ENCODE data around the gene IL15RA.
"Not testable (repeated sequence)": the region's sequence is repeated elsewhere in the genome, so short reads cannot be mapped to it uniquely, and the experiment has no call there.

Gene IL15RA

GRCh38 chr10:5952731-5953385, 24.5 kb downstream of the IL15RA start:
- no peak overlapping the region for H3K4me3 Mint-ChIP-seq
- no peaks in the 10 kb centered on the region for H3K9me3 Mint-ChIP-seq
- H3K27ac Mint-ChIP-seq, result no peak overlapping the region
- no peaks in the 10 kb centered on the region for H3K27me3 Mint-ChIP-seq
- ATAC-seq, result no peak
- peaks cover 6% of the 10 kb centered on the region for H3K4me1 Mint-ChIP-seq
- no peak for DNase-seq

DNA sequence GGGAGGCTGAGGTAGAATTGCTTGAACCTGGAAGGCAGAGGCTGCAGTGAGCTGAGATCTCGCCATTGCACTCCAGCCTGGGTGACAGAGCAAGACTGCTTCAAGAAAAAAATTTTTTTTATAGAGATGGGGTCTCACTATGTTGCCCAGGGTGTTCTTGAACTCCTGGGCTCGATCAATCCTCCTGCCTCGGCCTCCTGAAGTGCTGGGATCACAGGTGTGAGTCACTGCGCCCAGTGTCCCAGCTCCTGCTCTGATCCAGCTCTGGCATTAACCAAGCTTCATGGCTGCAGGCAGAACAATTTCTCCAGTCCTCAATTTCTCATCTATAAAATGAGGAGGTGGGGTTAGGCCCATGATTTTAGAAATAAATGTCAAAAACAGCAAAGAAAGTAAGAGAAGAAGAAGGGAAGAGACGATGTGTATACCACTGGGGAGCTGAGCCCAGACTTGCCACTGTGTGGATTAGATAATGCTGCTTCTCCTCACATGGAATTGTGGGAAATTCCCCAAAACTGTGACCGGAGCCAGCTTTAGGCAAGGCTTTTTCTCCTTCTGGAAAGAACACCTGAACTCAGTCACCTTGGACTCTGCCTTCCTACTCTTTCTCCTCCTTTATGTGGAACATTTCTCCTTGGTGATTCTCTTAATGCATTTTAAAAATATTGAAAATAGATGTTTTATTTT, 25.5 kb downstream of the IL15RA start:
- Mint-ChIP-seq H3K27ac (no peak overlapping the region), H3K4me3 (no peak overlapping the region), H3K27me3 (no peaks in the 10 kb centered on the region), H3K4me1 (peaks cover 6% of the 10 kb centered on the region), H3K9me3 (no peaks in the 10 kb centered on the region)
- ATAC-seq (no peak), DNase-seq (no peak)

- Mint-ChIP-seq H3K4me3 (no peak overlapping the region), H3K27me3 (no peaks in the 10 kb centered on the region), H3K27ac (no peak overlapping the region), H3K9me3 (no peaks in the 10 kb centered on the region), H3K4me1 (peaks cover 6% of the 10 kb centered on the region)
- DNase-seq (no peak), ATAC-seq (no peak)
Observed at GRCh38 chr10:5951167-5951711, 26.1 kb downstream of the IL15RA start.

DNA sequence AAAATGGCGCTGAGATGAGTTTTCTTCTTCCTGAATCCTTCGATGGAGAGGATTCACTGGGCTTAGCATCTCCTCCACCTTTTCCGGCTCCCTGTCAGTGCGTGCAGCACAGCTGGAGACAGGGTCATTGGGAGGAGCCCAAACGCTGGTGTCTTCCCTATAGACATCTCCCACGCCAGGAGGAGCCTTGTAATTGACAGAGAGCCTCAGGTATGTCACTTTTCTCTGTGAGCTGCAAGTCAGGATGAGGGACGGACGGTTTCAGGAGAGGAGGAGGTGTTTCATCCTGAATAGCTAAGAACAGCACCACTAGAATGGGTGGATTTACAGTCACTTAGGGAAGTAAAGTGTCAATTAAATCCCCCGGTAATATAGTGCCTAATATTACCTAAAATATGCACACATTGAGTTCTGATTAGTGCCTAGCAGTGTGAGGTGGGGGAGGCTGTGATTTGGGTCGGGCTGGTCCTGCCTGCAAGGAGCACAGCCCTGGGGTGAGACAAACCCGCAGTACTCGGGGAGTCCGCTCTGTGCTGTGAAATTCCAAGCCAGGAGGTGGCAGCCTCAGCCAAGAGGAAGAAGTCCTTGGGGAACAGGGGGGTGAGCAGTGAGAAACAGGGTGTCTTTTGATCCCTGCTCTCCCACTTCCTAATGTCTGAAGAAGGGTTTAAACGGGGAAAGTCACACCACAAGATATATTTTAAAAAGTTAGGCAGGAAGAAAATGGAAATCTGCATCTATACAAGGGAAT, 28.2 kb downstream of the IL15RA start:
- peak overlapping the region; percentile 3 to 5 for H3K27ac Mint-ChIP-seq
- peak; percentile 79 for ATAC-seq

DNA sequence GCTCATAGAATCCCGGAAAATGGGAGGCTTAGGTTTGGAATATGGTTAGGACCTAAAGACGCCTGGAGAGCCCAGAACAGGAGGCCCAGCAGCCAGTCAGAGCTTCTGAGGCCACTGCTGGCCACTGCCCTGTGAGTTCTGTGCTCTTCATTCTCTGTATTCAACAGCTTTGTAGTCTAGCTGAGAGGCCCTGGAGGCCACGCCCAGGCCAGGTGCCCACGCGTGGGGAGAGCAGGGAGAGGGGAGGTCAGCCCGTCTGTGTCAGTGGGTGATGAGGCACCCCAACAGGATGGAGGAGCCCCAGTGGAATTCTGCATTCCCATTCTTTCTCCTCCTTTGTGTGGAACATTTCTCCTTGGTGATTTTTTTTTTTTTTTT, 29.1 kb downstream of the IL15RA start:
- Mint-ChIP-seq H3K9me3 (no peaks in the 10 kb centered on the region), H3K4me1 (peaks cover 13% of the 10 kb centered on the region), H3K27me3 (no peaks in the 10 kb centered on the region), H3K27ac (no peak overlapping the region), H3K4me3 (no peak overlapping the region)
- ATAC-seq (no peak), DNase-seq (no peak)

More for the DNA sequence above, 28.2 kb downstream of the IL15RA start:
- Mint-ChIP-seq H3K9me3 (no peaks in the 10 kb centered on the region), H3K4me3 (no peak overlapping the region), H3K27me3 (no peaks in the 10 kb centered on the region), H3K4me1 (peaks cover 13% of the 10 kb centered on the region)
- DNase-seq, result peak in 1 of 2 donors; percentile 38

DNA sequence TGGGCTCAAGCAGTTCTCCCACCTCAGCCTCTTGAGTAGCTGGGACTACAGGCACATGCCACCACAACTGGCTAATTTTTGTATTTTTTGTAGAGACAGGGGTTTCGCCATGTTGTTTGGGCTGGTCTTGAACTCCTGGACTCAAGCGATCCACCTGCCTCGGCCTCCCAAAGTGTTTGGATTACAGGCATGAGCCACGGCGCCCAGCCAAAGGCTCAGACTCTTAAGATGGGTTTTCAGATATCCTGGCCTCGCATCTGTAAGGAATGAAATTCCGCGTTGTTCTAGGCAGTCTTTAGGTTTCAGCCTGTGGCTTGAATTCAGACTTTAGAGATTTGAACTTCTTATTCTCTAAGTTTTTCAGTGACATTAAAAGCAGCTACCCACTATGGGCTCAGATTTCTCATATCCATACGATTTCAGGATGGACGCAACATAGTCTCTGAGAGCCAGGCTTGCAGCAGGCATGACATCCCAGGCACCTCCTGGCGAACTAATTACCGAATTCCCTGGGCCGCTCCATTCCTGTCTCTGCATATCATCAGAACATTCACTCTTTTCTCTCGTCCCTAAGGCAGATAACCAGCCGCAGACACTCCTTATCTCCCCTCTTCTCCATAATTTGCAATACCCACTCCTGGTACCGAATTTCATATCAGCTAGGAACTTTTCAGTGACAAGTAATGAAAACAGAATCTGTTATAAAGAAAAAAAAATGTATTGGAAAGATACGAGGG, 29.7 kb downstream of the IL15RA start:
- Mint-ChIP-seq H3K27ac (no peak overlapping the region), H3K4me1 (peaks cover 13% of the 10 kb centered on the region), H3K27me3 (no peaks in the 10 kb centered on the region), H3K4me3 (no peak overlapping the region), H3K9me3 (no peaks in the 10 kb centered on the region)
- ATAC-seq (no peak), DNase-seq (no peak)

- no peak for ATAC-seq
- peaks cover 13% of the 10 kb centered on the region for H3K4me1 Mint-ChIP-seq
- H3K27me3 Mint-ChIP-seq, result no peaks in the 10 kb centered on the region
- no peak overlapping the region for H3K4me3 Mint-ChIP-seq
- H3K9me3 Mint-ChIP-seq, result no peaks in the 10 kb centered on the region
- no peak overlapping the region for H3K27ac Mint-ChIP-seq
- DNase-seq, result no peak
Observed at GRCh38 chr10:5946786-5947185, 30.6 kb downstream of the IL15RA start.

GRCh38 chr10:5946419-5946775, 30.9 kb downstream of the IL15RA start:
- H3K27me3 Mint-ChIP-seq, H3K9me3 Mint-ChIP-seq, H3K4me3 Mint-ChIP-seq, DNase-seq, H3K27ac Mint-ChIP-seq, ATAC-seq: not testable (repeated sequence)
- peaks cover 13% of the 10 kb centered on the region for H3K4me1 Mint-ChIP-seq

- DNase-seq, result no peak
- Mint-ChIP-seq H3K4me3 (peak overlapping the region; percentile 34 to 48), H3K27me3 (no peaks in the 10 kb centered on the region), H3K4me1 (peaks cover 13% of the 10 kb centered on the region), H3K27ac (peak overlapping the region; percentile 42 to 89), H3K9me3 (no peaks in the 10 kb centered on the region)
- ATAC-seq, result no peak
Observed at GRCh38 chr10:5945561-5946418, 31.6 kb downstream of the IL15RA start.

DNA sequence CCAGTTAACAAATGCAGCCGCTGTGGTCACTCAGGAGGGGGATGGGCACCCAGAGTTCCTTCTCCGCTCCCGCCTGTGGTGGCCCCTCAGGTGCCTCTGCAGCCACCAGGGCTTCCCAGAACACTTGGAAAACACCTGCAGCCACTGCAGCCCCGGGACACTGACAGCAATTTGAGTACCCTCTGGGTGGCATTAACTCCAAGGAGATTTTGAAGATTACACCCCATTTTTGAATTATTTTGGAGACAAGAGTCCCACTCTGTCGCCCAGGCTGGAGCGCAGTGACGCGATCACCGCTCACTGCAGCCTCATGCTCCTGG, 32.2 kb downstream of the IL15RA start:
- H3K9me3 Mint-ChIP-seq, result no peaks in the 10 kb centered on the region
- DNase-seq, result no peak
- peaks cover 13% of the 10 kb centered on the region for H3K4me1 Mint-ChIP-seq
- no peak overlapping the region for H3K27ac Mint-ChIP-seq
- no peak overlapping the region for H3K4me3 Mint-ChIP-seq
- H3K27me3 Mint-ChIP-seq, result no peaks in the 10 kb centered on the region
- ATAC-seq, result no peak

GRCh38 chr10:5944389-5945189, 32.8 kb downstream of the IL15RA start:
- ATAC-seq (no peak), DNase-seq (no peak)
- Mint-ChIP-seq H3K4me1 (peaks cover 11% of the 10 kb centered on the region), H3K27me3 (no peaks in the 10 kb centered on the region), H3K27ac (no peak overlapping the region), H3K4me3 (no peak overlapping the region), H3K9me3 (no peaks in the 10 kb centered on the region)

- Mint-ChIP-seq H3K9me3 (no peaks in the 10 kb centered on the region), H3K27me3 (no peaks in the 10 kb centered on the region), H3K27ac (no peak overlapping the region), H3K4me3 (no peak overlapping the region), H3K4me1 (peaks cover 7% of the 10 kb centered on the region)
- DNase-seq (no peak), ATAC-seq (no peak)
Observed at GRCh38 chr10:5943536-5943935, 33.8 kb downstream of the IL15RA start.

- DNase-seq (no peak), ATAC-seq (peak; percentile 37)
- Mint-ChIP-seq H3K9me3 (no peaks in the 10 kb centered on the region), H3K27me3 (no peaks in the 10 kb centered on the region), H3K4me1 (peaks cover 7% of the 10 kb centered on the region), H3K4me3 (no peak overlapping the region), H3K27ac (peak overlapping the region in 1 of 2 donors; percentile 55)
Observed at GRCh38 chr10:5942474-5942873, 34.9 kb downstream of the IL15RA start.

DNA sequence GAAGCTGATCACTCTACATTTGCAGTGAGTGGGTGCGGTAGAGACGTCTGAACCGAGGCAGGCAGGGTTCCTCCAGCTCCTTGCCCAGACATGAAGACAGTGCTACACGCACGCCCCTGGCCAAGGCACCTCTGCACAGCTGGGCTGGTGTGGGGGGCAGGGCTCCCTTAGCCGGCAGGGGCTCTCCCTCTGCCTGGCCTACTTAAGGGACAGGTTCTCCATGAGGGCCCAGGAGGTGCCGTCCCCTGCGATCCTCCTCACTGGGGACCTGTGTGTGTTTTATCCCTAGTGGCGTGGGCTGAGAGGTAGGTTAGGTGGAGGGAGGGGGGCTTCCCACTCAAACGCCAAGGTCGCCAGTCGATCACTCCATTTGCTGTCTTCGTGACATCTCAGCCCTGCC, 35.3 kb downstream of the IL15RA start:
- no peaks in the 10 kb centered on the region for H3K9me3 Mint-ChIP-seq
- DNase-seq (no peak), ATAC-seq (peak; percentile 27)
- no peaks in the 10 kb centered on the region for H3K27me3 Mint-ChIP-seq
- no peak overlapping the region for H3K27ac Mint-ChIP-seq
- H3K4me1 Mint-ChIP-seq, result peaks cover 7% of the 10 kb centered on the region
- no peak overlapping the region for H3K4me3 Mint-ChIP-seq

Measured in stimulated activated naive CD8-positive, alpha-beta T cell treated with anti-CD3 and anti-CD28 coated beads, Interleukin-15, amount 100 ng/mL, for 72 hours (primary cell).